ENCODE data around the gene KLF16. TPM values are rescaled to one million over a fixed set of nuclear protein-coding genes. Genes with fewer than 3 reads are reported as not detected.

The KLF16 gene
- total RNA-seq, 1 experiment from 2014 or later: 8.4 TPM

GRCh38 chr19:1823539-1824251 lies 39.7 kb downstream of the KLF16 start:
- DNase-seq (ENCODE audit: low read depth): no peak

GRCh38 chr19:1823020-1823419 lies 40.4 kb downstream of the KLF16 start:
- DNase-seq (ENCODE audit: low read depth): no peak

- no peak for DNase-seq (ENCODE audit: low read depth)
Observed at GRCh38 chr19:1822210-1822609, 41.2 kb downstream of the KLF16 start.

- no peak for DNase-seq (ENCODE audit: low read depth)
Observed at GRCh38 chr19:1819341-1820255, 43.8 kb downstream of the KLF16 start.

- DNase-seq (ENCODE audit: low read depth): no peak
Observed at GRCh38 chr19:1818549-1819195, 44.7 kb downstream of the KLF16 start.

GRCh38 chr19:1817553-1818179 lies 45.7 kb downstream of the KLF16 start:
- DNase-seq (ENCODE audit: low read depth): no peak

- DNase-seq (ENCODE audit: low read depth): no peak
Observed at GRCh38 chr19:1816530-1817298, 46.7 kb downstream of the KLF16 start.

GRCh38 chr19:1815605-1816529 lies 47.5 kb downstream of the KLF16 start:
- no peak for DNase-seq (ENCODE audit: low read depth)

GRCh38 chr19:1814833-1815604 lies 48.4 kb downstream of the KLF16 start:
- DNase-seq (ENCODE audit: low read depth): no peak

- no peak for DNase-seq (ENCODE audit: low read depth)
Observed at GRCh38 chr19:1814391-1814790, 49.0 kb downstream of the KLF16 start.

- no peak for DNase-seq (ENCODE audit: low read depth)
Observed at GRCh38 chr19:1813192-1814182, 49.9 kb downstream of the KLF16 start.

GRCh38 chr19:1812426-1813191 lies 50.8 kb downstream of the KLF16 start:
- peak; percentile 97 for DNase-seq (ENCODE audit: low read depth)

GRCh38 chr19:1811942-1812425 lies 51.4 kb downstream of the KLF16 start, which contains the start of gene ATP8B3:
Gene ATP8B3 (minus strand): TSS chr19:1812276. CDS start chr19:1811736, 540 bp downstream.
- no peak for DNase-seq (ENCODE audit: low read depth)

- peak; percentile 97 for DNase-seq (ENCODE audit: low read depth)
Observed at GRCh38 chr19:1811472-1811894, 51.9 kb downstream of the KLF16 start.

- no peak for DNase-seq (ENCODE audit: low read depth)
Observed at GRCh38 chr19:1810439-1811160, 52.8 kb downstream of the KLF16 start.

- no peak for DNase-seq (ENCODE audit: low read depth)
Observed at GRCh38 chr19:1809678-1810077, 53.7 kb downstream of the KLF16 start.
